ENCODE results near the gene TBX4. TPM values are rescaled to one million over a fixed set of nuclear protein-coding genes. Genes with fewer than 3 reads are reported as not detected.

Gene TBX4
- total and polyA plus RNA-seq, 2 of the 13 experiments (the other 11 are each of a cell fraction or from before 2014, with no cell fraction given): 0.11 to 1.1 TPM

GRCh38 chr17:61461967-61462718 is 9.9 kb downstream of the TBX4 start (continued):
- no peak for TF ChIP-seq YEATS2 (CRISPR knock-in tag; IDR thresholded peaks at IDR 0.05; ENCODE audit: borderline replicate concordance)
- no peak for TF ChIP-seq ZNF547 (CRISPR knock-in tag; IDR thresholded peaks at IDR 0.05)
- no peak for TF ChIP-seq SMAD1 (CRISPR knock-in tag; IDR thresholded peaks at IDR 0.05; ENCODE audit: borderline replicate concordance, low read depth)
- no peak for TF ChIP-seq SP5 (CRISPR knock-in tag; IDR thresholded peaks at IDR 0.05; ENCODE audit: borderline replicate concordance, low read depth)
- peak; percentile 18; the same call in 1 of the 2 replicates for TF ChIP-seq DMAP1 (CRISPR knock-in tag; IDR thresholded peaks at IDR 0.05)
- 0 out of 2 replicates have a peak, but pooled peaks have one; percentile 19 for TF ChIP-seq ZNF768 (CRISPR knock-in tag; IDR thresholded peaks at IDR 0.05)
- TF ChIP-seq FOXM1 (CRISPR knock-in tag; IDR thresholded peaks at IDR 0.05): no peak
- TF ChIP-seq BRCA1 (CRISPR knock-in tag; IDR thresholded peaks at IDR 0.05): no peak
- no peak for TF ChIP-seq ATRX (CRISPR knock-in tag; IDR thresholded peaks at IDR 0.05; ENCODE audit: borderline replicate concordance)
- 0 out of 2 replicates have a peak, but pooled peaks have one; percentile 68 for TF ChIP-seq DNMT1 (CRISPR knock-in tag; IDR thresholded peaks at IDR 0.05)
- TF ChIP-seq PATZ1 (CRISPR knock-in tag; IDR thresholded peaks at IDR 0.05): peak; percentile 76
- no peak for TF ChIP-seq ZNF263 (CRISPR knock-in tag; IDR thresholded peaks at IDR 0.05)
- 0 out of 2 replicates have a peak, but pooled peaks have one; percentile 7 for TF ChIP-seq GFI1 (CRISPR knock-in tag; IDR thresholded peaks at IDR 0.05; ENCODE audit: borderline replicate concordance)
- peak; percentile 37; the same call in 1 of the 2 replicates for TF ChIP-seq ZBTB33 (CRISPR knock-in tag; IDR thresholded peaks at IDR 0.05)
- TF ChIP-seq FUBP1 (CRISPR knock-in tag; IDR thresholded peaks at IDR 0.05; ENCODE audit: borderline replicate concordance): no peak
- no peak for TF ChIP-seq GMEB1 (CRISPR knock-in tag; IDR thresholded peaks at IDR 0.05; ENCODE audit: borderline replicate concordance)
- TF ChIP-seq KDM2A (CRISPR knock-in tag; IDR thresholded peaks at IDR 0.05; ENCODE audit: borderline replicate concordance, low read depth): 0 out of 2 replicates have a peak, but pooled peaks have one; percentile 15
- peak; percentile 35 for TF ChIP-seq SRSF1 (optimal IDR thresholded peaks at IDR 0.05; ENCODE audit: low read depth, low read length)
- 0 out of 2 replicates have a peak, but pooled peaks have one; percentile 18 for TF ChIP-seq DPF2 (CRISPR knock-in tag; IDR thresholded peaks at IDR 0.05; ENCODE audit: borderline replicate concordance, low read depth)
- no peak for TF ChIP-seq HDAC2 (CRISPR knock-in tag; IDR thresholded peaks at IDR 0.05)
- TF ChIP-seq ZNF317 (CRISPR knock-in tag; IDR thresholded peaks at IDR 0.05): no peak
- TF ChIP-seq MED8 (CRISPR knock-in tag; IDR thresholded peaks at IDR 0.05; ENCODE audit: insufficient replicate concordance): no peak
- no peak for TF ChIP-seq ZNF501 (CRISPR knock-in tag; IDR thresholded peaks at IDR 0.05)

Data from HepG2 (cell line).